Loucy (cell line): ENCODE data around the gene DYRK4.
A peak's percentile ranks its signal among the peaks of the same experiment; 100 is the strongest.

Experiments used
- H2AFZ ChIP-seq: fragments of 200-600 bp; sonication (generic); 2 replicates; pipeline ENCODE4 v1.6.0; 2016; ENCODE audit warnings: antibody characterized with exemption, mild to moderate bottlenecking, low read length, moderate library complexity
- H3F3A ChIP-seq: fragments of 200-600 bp; 2 replicates; pipeline ENCODE4 v1.6.0; 2016; ENCODE audit warnings: antibody characterized with exemption, low read depth, mild to moderate bottlenecking
- H3K27me3 ChIP-seq: fragments of 200-600 bp; sonication (generic); 2 replicates; pipeline ENCODE4 v1.6.1; 2014; ENCODE audit warnings: low read length, mild to moderate bottlenecking; ENCODE audit not compliant: insufficient read depth, poor library complexity, severe bottlenecking
- H3K36me3 ChIP-seq: fragments of 200-600 bp; sonication (generic); 2 replicates; pipeline ENCODE4 v1.6.1; 2016; ENCODE audit warnings: low read length; ENCODE audit not compliant: insufficient read depth
- H3K4me1 ChIP-seq: fragments of 200-600 bp; sonication (generic); 2 replicates; pipeline ENCODE4 v1.5.1; 2014; ENCODE audit warnings: low read length, mild to moderate bottlenecking; ENCODE audit not compliant: insufficient read depth, poor library complexity, severe bottlenecking
- H3K4me2 ChIP-seq: fragments of 200-600 bp; sonication (generic); 2 replicates; pipeline ENCODE4 v1.6.0; 2014; ENCODE audit warnings: antibody characterized with exemption, low read length, low read depth, mild to moderate bottlenecking; ENCODE audit not compliant: poor library complexity, severe bottlenecking
- H3K4me3 ChIP-seq: fragments of 200-600 bp; sonication (generic); 2 replicates; pipeline ENCODE4 v1.5.1; 2014; ENCODE audit warnings: low read length, mild to moderate bottlenecking, mixed read lengths; ENCODE audit not compliant: poor library complexity, severe bottlenecking
- H3K79me2 ChIP-seq: fragments of 200-600 bp; sonication (generic); 2 replicates; pipeline ENCODE4 v1.6.1; 2014; ENCODE audit warnings: low read length; ENCODE audit not compliant: insufficient read depth
- H3K9ac ChIP-seq: fragments of 200-600 bp; sonication (generic); 2 replicates; pipeline ENCODE4 v1.6.0; 2014; ENCODE audit warnings: mild to moderate bottlenecking, low read depth, low read length, moderate library complexity; ENCODE audit not compliant: poor library complexity, severe bottlenecking
- H3K9me2 ChIP-seq: fragments of 200-600 bp; sonication (generic); replicated peaks from 2 replicates; pipeline ENCODE4 v1.6.1; 2016; ENCODE audit warnings: low read depth, low read length, mixed read lengths
- H3K9me3 ChIP-seq: fragments of 200-600 bp; sonication (generic); 2 replicates; pipeline ENCODE4 v1.6.1; 2014; ENCODE audit warnings: mild to moderate bottlenecking, antibody characterized with exemption, low read length, low read depth; ENCODE audit not compliant: insufficient read depth
- H4K20me1 ChIP-seq: fragments of 200-600 bp; sonication (generic); 2 replicates; pipeline ENCODE4 v1.6.0; 2014; ENCODE audit warnings: antibody characterized with exemption, low read length, mild to moderate bottlenecking; ENCODE audit not compliant: insufficient read depth, poor library complexity, severe bottlenecking
- CTCF ChIP-seq: fragments of 200-600 bp; sonication (generic); conservative IDR thresholded peaks from 2 replicates; pipeline ENCODE4 v1.5.1; 2014; ENCODE audit warnings: mild to moderate bottlenecking, antibody characterized with exemption, low read length
- EZH2phosphoT487 ChIP-seq: fragments of 200-600 bp; IDR thresholded peaks from 2 replicates; pipeline ENCODE4 v1.6.1; 2018; ENCODE audit warnings: antibody characterized with exemption, mild to moderate bottlenecking, moderate library complexity, borderline replicate concordance

Gene DYRK4

DNA sequence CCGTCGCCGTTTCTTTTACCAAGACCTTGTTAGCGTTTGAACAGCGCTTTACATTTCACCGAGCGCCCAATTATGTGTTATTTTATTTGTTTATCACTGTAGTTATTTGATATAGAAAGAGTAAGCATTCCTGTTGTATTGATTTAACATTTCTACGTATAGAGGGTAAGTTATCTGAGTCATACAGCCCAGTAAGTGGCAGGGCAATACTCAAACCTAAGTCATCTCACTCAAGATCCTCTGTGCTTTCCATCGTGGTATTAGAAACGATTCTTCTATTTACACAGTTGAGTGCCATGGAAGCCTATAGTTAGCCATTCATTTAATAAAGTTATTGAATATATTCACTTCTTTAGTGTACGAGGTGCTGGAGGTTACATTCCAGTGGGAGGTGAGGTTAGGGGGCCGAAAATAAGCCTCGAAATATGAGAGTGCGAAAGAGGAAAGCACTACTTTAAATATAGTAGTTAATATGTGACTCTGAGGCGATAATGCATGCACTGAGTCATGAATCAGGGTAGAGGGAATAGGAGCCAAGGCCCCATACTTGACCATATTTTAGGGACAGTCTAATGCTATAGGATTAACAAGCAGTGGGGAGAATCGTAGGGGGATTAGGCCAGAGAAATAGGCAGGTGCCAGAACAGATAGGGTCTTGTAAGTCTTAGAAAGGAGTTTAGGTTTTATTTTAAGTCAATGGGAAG lies 22.7 kb upstream of the DYRK4 start:
- Histone ChIP-seq H3K79me2 (peaks cover 88% of the 10 kb centered on the region), H3F3A (no peaks in the 10 kb centered on the region), H3K9me3 (no peaks in the 10 kb centered on the region), H2AFZ (peak overlapping the region; percentile 92), H3K4me3 (peak overlapping the region; percentile 91), H3K4me2 (peak overlapping the region; percentile 83), H3K27me3 (no peaks in the 10 kb centered on the region), H3K9me2 (no peaks in the 10 kb centered on the region), H3K9ac (peak overlapping the region; percentile 97), H3K36me3 (peaks cover 22% of the 10 kb centered on the region; the same call in 1 of the 2 replicates), H3K4me1 (peaks cover 51% of the 10 kb centered on the region), H4K20me1 (peaks cover 19% of the 10 kb centered on the region)
- no peak for TF ChIP-seq EZH2phosphoT487
- TF ChIP-seq CTCF = no peak

GRCh38 chr12:4540170-4540569 lies 21.8 kb upstream of the DYRK4 start:
- Histone ChIP-seq H4K20me1 (peaks cover 22% of the 10 kb centered on the region), H3K4me3 (peak overlapping the region; percentile 91), H3K4me1 (peaks cover 59% of the 10 kb centered on the region), H3K79me2 (peaks cover 86% of the 10 kb centered on the region), H3K9me3 (no peaks in the 10 kb centered on the region), H3K27me3 (no peaks in the 10 kb centered on the region), H2AFZ (no peak overlapping the region), H3K4me2 (peak overlapping the region; percentile 83), H3K9me2 (no peaks in the 10 kb centered on the region), H3K36me3 (peaks cover 31% of the 10 kb centered on the region; the same call in 1 of the 2 replicates), H3K9ac (peak overlapping the region; percentile 97), H3F3A (no peaks in the 10 kb centered on the region)
- TF ChIP-seq CTCF = no peak
- no peak for TF ChIP-seq EZH2phosphoT487

- H3K9me3 ChIP-seq = no peaks in the 10 kb centered on the region
- H3K79me2 ChIP-seq = peaks cover 87% of the 10 kb centered on the region
- H3F3A ChIP-seq = no peaks in the 10 kb centered on the region
- H3K27me3 ChIP-seq = no peaks in the 10 kb centered on the region
- peak overlapping the region; percentile 97 for H3K9ac ChIP-seq
- TF ChIP-seq EZH2phosphoT487 (no peak), CTCF (no peak)
- peak overlapping the region; percentile 91 for H3K4me3 ChIP-seq
- H2AFZ ChIP-seq = no peak overlapping the region
- peaks cover 62% of the 10 kb centered on the region for H3K4me1 ChIP-seq
- peak overlapping the region; percentile 83 for H3K4me2 ChIP-seq
- peaks cover 34% of the 10 kb centered on the region; the same call in 1 of the 2 replicates for H3K36me3 ChIP-seq
- peaks cover 25% of the 10 kb centered on the region for H4K20me1 ChIP-seq
- H3K9me2 ChIP-seq = no peaks in the 10 kb centered on the region
Observed at GRCh38 chr12:4540638-4541037, 21.4 kb upstream of the DYRK4 start.
